GM23338 (cell line): ENCODE results near the gene OR4D1. TPM values are rescaled to one million over a fixed set of nuclear protein-coding genes. Genes with fewer than 3 reads are reported as not detected.

Experiments used
- ATAC-seq: fragments of 200-7000 bp; cut with Tn5 transposase; 3 replicates; pipeline ENCODE4 v1.9.1; 2020
- DNase-seq: peaks from one replicate; pipeline ENCODE4 v3.0.0-alpha.2; 2015; ENCODE audit warnings: low spot score
- H2AFZ ChIP-seq: fragments of 200-600 bp; sonication (generic); 2 replicates; pipeline ENCODE4 v1.8.0; 2016; ENCODE audit warnings: antibody characterized with exemption, mild to moderate bottlenecking, moderate library complexity
- H3F3A ChIP-seq: fragments of 200-600 bp; sonication (generic); replicated peaks from 2 replicates; pipeline ENCODE4 v1.8.0; 2017; ENCODE audit warnings: antibody characterized with exemption, mixed run types, low read depth
- H3K27ac ChIP-seq: fragments of 200-600 bp; sonication (generic); 2 replicates; pipeline ENCODE4 v1.6.1; 2016; ENCODE audit warnings: low read depth
- H3K27me3 ChIP-seq: fragments of 200-600 bp; sonication (generic); 2 replicates; pipeline ENCODE4 v1.8.0; 2016; ENCODE audit warnings: mild to moderate bottlenecking, mixed run types, moderate library complexity; ENCODE audit not compliant: insufficient read depth
- H3K36me3 ChIP-seq: fragments of 200-600 bp; sonication (generic); 2 replicates; pipeline ENCODE4 v1.8.0; 2016; ENCODE audit warnings: mild to moderate bottlenecking; ENCODE audit not compliant: insufficient read depth
- H3K4me1 ChIP-seq: fragments of 200-600 bp; sonication (generic); 2 replicates; pipeline ENCODE4 v1.8.0; 2016; ENCODE audit warnings: mild to moderate bottlenecking, moderate library complexity; ENCODE audit not compliant: insufficient read depth
- H3K4me2 ChIP-seq: fragments of 200-600 bp; sonication (generic); 2 replicates; pipeline ENCODE4 v1.7.1; 2017; ENCODE audit warnings: mixed run types
- H3K4me3 ChIP-seq: fragments of 200-600 bp; sonication (generic); 2 replicates; pipeline ENCODE4 v1.6.1; 2016; ENCODE audit warnings: mixed run types
- H3K79me2 ChIP-seq: fragments of 200-600 bp; sonication (generic); replicated peaks from 2 replicates; pipeline ENCODE4 v1.8.0; 2017; ENCODE audit warnings: mild to moderate bottlenecking; ENCODE audit not compliant: insufficient read depth
- H3K9me2 ChIP-seq: fragments of 200-600 bp; sonication (generic); 2 replicates; pipeline ENCODE4 v1.8.0; 2017; ENCODE audit not compliant: insufficient read depth
- H4K20me1 ChIP-seq: fragments of 200-600 bp; sonication (generic); replicated peaks from 2 replicates; pipeline ENCODE4 v1.8.0; 2017; ENCODE audit warnings: mild to moderate bottlenecking; ENCODE audit not compliant: insufficient read depth
- H3K27ac Mint-ChIP-seq: 2 replicates; pipeline ENCODE4 v1.8.0; 2020; ENCODE audit warnings: inconsistent platforms, mild to moderate bottlenecking, moderate library complexity, mixed read lengths
- H3K27me3 Mint-ChIP-seq: 3 replicates; pipeline ENCODE4 v1.8.0; 2022; ENCODE audit warnings: low read depth, mild to moderate bottlenecking, moderate library complexity, mixed read lengths, inconsistent platforms; ENCODE audit not compliant: insufficient read depth, poor library complexity
- H3K36me3 Mint-ChIP-seq: 3 replicates; pipeline ENCODE4 v1.8.0; 2021; ENCODE audit warnings: low read depth, mild to moderate bottlenecking, inconsistent platforms, moderate library complexity, mixed read lengths
- H3K4me1 Mint-ChIP-seq: 3 replicates; pipeline ENCODE4 v1.8.0; 2020; ENCODE audit warnings: mild to moderate bottlenecking, inconsistent platforms, mixed read lengths
- H3K4me3 Mint-ChIP-seq: 3 replicates; pipeline ENCODE4 v1.8.0; 2021; ENCODE audit warnings: moderate library complexity, mild to moderate bottlenecking, inconsistent platforms, mixed read lengths
- H3K9me3 Mint-ChIP-seq: 3 replicates; pipeline ENCODE4 v1.8.0; 2020; ENCODE audit warnings: moderate library complexity, mild to moderate bottlenecking, inconsistent platforms, mixed read lengths
- JUNB ChIP-seq: IDR thresholded peaks from one replicate; pipeline ENCODE4 v1.6.1; 2016; ENCODE audit warnings: antibody characterized with exemption; ENCODE audit not compliant: unreplicated experiment
- polyA plus RNA-seq: library from polyadenylated mRNA; unstranded; fragments of >200 nt; fragmentation: Nextera tagmentation; extraction: Ambion mirVana; gene quantifications from 2 replicates; pipeline ENCODE4 v1.2.1, GENCODE V29; 2016
- total RNA-seq: library from RNA; depleted of rRNA; stranded (reverse); fragments of >200 nt; shearing (Covaris generic); gene quantifications from 2 replicates; pipeline ENCODE4 v1.2.3, GENCODE V29; 2014
- TF ChIP-seq, protein P1 (sequence below): fragments of 250-450 bp; sonication (Bioruptor Pico); IDR thresholded peaks from 2 replicates; pipeline ENCODE4 v1.5.0; 2020; ENCODE audit warnings: mild to moderate bottlenecking, moderate library complexity

OR4D1 gene
- total and polyA plus RNA-seq, 2 experiments from 2014 or later = 0.10 to 0.50 TPM

DNA sequence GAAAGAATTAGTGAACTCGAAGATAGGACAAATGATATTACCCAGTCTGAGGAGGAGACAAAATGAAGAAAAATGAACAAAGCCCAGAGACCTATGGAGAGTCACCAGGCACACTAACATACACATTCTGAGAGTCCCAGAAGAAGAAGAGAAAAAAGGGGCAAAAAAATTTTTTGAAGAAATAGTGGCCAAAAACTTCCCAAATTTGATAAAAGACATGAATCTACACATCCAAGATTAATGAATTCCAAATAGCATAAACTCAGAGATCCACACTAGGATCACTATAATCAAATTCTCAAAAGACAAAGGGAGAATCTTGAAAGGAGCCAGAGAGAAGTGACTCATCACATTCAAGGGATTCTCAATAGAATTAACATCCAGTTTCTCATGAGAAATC is 3.4 kb upstream of the OR4D1 start (continued):
- TF ChIP-seq, protein P1, sequence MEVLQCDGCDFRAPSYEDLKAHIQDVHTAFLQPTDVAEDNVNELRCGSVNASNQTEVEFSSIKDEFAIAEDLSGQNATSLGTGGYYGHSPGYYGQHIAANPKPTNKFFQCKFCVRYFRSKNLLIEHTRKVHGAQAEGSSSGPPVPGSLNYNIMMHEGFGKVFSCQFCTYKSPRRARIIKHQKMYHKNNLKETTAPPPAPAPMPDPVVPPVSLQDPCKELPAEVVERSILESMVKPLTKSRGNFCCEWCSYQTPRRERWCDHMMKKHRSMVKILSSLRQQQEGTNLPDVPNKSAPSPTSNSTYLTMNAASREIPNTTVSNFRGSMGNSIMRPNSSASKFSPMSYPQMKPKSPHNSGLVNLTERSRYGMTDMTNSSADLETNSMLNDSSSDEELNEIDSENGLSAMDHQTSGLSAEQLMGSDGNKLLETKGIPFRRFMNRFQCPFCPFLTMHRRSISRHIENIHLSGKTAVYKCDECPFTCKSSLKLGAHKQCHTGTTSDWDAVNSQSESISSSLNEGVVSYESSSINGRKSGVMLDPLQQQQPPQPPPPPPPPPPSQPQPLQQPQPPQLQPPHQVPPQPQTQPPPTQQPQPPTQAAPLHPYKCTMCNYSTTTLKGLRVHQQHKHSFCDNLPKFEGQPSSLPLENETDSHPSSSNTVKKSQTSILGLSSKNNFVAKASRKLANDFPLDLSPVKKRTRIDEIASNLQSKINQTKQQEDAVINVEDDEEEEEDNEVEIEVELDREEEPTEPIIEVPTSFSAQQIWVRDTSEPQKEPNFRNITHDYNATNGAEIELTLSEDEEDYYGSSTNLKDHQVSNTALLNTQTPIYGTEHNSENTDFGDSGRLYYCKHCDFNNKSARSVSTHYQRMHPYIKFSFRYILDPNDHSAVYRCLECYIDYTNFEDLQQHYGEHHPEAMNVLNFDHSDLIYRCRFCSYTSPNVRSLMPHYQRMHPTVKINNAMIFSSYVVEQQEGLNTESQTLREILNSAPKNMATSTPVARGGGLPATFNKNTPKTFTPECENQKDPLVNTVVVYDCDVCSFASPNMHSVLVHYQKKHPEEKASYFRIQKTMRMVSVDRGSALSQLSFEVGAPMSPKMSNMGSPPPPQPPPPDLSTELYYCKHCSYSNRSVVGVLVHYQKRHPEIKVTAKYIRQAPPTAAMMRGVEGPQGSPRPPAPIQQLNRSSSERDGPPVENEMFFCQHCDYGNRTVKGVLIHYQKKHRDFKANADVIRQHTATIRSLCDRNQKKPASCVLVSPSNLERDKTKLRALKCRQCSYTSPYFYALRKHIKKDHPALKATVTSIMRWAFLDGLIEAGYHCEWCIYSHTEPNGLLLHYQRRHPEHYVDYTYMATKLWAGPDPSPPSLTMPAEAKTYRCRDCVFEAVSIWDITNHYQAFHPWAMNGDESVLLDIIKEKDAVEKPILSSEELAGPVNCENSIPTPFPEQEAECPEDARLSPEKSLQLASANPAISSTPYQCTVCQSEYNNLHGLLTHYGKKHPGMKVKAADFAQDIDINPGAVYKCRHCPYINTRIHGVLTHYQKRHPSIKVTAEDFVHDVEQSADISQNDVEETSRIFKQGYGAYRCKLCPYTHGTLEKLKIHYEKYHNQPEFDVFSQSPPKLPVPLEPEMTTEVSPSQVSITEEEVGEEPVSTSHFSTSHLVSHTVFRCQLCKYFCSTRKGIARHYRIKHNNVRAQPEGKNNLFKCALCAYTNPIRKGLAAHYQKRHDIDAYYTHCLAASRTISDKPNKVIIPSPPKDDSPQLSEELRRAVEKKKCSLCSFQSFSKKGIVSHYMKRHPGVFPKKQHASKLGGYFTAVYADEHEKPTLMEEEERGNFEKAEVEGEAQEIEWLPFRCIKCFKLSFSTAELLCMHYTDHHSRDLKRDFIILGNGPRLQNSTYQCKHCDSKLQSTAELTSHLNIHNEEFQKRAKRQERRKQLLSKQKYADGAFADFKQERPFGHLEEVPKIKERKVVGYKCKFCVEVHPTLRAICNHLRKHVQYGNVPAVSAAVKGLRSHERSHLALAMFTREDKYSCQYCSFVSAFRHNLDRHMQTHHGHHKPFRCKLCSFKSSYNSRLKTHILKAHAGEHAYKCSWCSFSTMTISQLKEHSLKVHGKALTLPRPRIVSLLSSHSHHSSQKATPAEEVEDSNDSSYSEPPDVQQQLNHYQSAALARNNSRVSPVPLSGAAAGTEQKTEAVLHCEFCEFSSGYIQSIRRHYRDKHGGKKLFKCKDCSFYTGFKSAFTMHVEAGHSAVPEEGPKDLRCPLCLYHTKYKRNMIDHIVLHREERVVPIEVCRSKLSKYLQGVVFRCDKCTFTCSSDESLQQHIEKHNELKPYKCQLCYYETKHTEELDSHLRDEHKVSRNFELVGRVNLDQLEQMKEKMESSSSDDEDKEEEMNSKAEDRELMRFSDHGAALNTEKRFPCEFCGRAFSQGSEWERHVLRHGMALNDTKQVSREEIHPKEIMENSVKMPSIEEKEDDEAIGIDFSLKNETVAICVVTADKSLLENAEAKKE (CRISPR knock-in tag) = no peak

DNA sequence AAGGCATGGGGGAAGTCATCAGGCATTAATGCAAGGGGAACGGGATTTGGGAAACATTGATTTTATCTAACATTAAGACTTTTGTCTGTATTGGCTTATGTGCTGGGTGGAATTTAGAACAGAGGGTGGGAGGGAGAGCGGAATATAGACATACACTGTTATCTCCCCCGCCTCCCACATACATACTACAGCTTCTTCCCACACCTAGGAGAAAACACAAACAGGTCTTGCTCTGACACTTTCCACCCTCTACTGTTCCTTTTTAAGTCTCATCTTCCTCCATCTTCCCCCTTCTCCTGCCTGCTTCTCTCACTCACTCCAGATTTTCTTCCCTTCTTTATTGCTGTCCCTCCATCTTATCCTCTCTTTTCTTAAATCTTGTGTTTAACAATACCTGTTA is 425 bp downstream of the OR4D1 start:
- H3K4me1 Mint-ChIP-seq = peaks cover 3% of the 10 kb centered on the region; the same call in 2 of the 3 replicates
- Histone ChIP-seq H2AFZ (peak overlapping the region; percentile 79; the same call in 1 of the 2 replicates), H3K27ac (no peak overlapping the region), H3K79me2 (no peaks in the 10 kb centered on the region), H3K36me3 (no peaks in the 10 kb centered on the region), H3F3A (no peaks in the 10 kb centered on the region), H3K27me3 (no peaks in the 10 kb centered on the region), H4K20me1 (no peaks in the 10 kb centered on the region), H3K9me2 (no peaks in the 10 kb centered on the region), H3K4me1 (no peaks in the 10 kb centered on the region), H3K4me2 (no peak overlapping the region), H3K4me3 (no peak overlapping the region)
- H3K4me3 Mint-ChIP-seq = no peak overlapping the region
- peaks cover 1% of the 10 kb centered on the region for H3K27me3 Mint-ChIP-seq
- TF ChIP-seq, protein P1 (CRISPR knock-in tag) = no peak
- no peak for TF ChIP-seq JUNB
- ATAC-seq = no peak
- H3K9me3 Mint-ChIP-seq = peaks cover 15% of the 10 kb centered on the region
- no peaks in the 10 kb centered on the region; the same call in 2 of the 3 replicates for H3K36me3 Mint-ChIP-seq
- DNase-seq = no peak
- H3K27ac Mint-ChIP-seq = no peak overlapping the region
